D721Med (cell line): Measurements from ENCODE around the gene CLDN18.

Experiments
- DNase-seq: peaks from one replicate; pipeline ENCODE4 v3.0.0; 2011; ENCODE audit warnings: low spot score; ENCODE audit not compliant: insufficient read length
- FAIRE-seq: peaks from 2 replicates; lab custom pipeline; 2011; peaks lifted over from hg19 to GRCh38; lab: Jason Lieb, UNC
- TF ChIP-seq, protein P1 (sequence below): IDR thresholded peaks from 2 replicates; pipeline ENCODE4 v1.5.1; 2012; ENCODE audit warnings: mild to moderate bottlenecking, control low read depth; ENCODE audit not compliant: insufficient read depth; ENCODE audit errors: missing control alignments

Gene CLDN18

DNA sequence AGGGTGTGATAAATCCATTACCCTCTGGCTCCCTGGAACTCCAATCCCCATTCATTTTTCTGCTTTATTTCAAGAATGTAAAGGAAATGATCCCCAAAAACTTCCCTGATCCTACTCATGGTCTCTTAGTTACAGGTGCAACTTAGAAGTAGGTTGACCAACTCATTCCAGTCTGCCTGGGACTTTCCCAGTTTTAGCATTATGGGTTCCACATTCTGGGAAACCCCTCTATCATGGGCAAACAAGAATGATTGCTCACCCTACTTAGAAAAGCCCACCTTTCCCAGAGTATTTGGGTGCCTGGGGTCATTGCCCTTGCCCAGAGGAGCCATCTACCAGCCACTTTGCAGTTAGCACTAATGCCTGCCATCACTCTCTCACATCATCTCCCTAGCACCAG, 15.6 kb downstream of the CLDN18 start:
- DNase-seq (no peak), FAIRE-seq (no peak)
- TF ChIP-seq, protein P1, sequence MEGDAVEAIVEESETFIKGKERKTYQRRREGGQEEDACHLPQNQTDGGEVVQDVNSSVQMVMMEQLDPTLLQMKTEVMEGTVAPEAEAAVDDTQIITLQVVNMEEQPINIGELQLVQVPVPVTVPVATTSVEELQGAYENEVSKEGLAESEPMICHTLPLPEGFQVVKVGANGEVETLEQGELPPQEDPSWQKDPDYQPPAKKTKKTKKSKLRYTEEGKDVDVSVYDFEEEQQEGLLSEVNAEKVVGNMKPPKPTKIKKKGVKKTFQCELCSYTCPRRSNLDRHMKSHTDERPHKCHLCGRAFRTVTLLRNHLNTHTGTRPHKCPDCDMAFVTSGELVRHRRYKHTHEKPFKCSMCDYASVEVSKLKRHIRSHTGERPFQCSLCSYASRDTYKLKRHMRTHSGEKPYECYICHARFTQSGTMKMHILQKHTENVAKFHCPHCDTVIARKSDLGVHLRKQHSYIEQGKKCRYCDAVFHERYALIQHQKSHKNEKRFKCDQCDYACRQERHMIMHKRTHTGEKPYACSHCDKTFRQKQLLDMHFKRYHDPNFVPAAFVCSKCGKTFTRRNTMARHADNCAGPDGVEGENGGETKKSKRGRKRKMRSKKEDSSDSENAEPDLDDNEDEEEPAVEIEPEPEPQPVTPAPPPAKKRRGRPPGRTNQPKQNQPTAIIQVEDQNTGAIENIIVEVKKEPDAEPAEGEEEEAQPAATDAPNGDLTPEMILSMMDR: no peak

GRCh38 chr3:138027821-138028220, 17.9 kb downstream of the CLDN18 start:
- FAIRE-seq (no peak), DNase-seq (no peak)
- TF ChIP-seq, protein P1: no peak

DNA sequence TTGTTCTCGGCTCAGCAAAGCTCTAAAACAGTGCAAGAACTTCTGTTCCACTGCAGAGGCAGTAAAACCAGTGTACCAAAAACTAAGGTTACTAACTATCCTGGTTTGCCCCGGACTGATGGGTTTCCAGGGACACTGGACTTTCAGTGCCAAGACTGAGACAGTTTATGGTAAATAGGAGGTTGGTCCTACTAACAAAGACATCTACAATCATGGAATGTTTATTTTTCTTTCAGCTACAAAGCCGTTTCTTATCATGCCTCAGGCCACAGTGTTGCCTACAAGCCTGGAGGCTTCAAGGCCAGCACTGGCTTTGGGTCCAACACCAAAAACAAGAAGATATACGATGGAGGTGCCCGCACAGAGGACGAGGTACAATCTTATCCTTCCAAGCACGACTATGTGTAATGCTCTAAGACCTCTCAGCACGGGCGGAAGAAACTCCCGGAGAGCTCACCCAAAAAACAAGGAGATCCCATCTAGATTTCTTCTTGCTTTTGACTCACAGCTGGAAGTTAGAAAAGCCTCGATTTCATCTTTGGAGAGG, 20.8 kb downstream of the CLDN18 start:
- no peak for FAIRE-seq
- TF ChIP-seq, protein P1: no peak
- no peak for DNase-seq

DNA sequence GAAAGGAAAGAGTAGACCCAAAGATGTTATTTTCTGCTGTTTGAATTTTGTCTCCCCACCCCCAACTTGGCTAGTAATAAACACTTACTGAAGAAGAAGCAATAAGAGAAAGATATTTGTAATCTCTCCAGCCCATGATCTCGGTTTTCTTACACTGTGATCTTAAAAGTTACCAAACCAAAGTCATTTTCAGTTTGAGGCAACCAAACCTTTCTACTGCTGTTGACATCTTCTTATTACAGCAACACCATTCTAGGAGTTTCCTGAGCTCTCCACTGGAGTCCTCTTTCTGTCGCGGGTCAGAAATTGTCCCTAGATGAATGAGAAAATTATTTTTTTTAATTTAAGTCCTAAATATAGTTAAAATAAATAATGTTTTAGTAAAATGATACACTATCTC, 21.6 kb downstream of the CLDN18 start:
- DNase-seq: no peak
- TF ChIP-seq, protein P1: no peak
- FAIRE-seq: no peak

GRCh38 chr3:138032567-138032966, 22.6 kb downstream of the CLDN18 start:
- FAIRE-seq (no peak), DNase-seq (no peak)
- TF ChIP-seq, protein P1: no peak

DNA sequence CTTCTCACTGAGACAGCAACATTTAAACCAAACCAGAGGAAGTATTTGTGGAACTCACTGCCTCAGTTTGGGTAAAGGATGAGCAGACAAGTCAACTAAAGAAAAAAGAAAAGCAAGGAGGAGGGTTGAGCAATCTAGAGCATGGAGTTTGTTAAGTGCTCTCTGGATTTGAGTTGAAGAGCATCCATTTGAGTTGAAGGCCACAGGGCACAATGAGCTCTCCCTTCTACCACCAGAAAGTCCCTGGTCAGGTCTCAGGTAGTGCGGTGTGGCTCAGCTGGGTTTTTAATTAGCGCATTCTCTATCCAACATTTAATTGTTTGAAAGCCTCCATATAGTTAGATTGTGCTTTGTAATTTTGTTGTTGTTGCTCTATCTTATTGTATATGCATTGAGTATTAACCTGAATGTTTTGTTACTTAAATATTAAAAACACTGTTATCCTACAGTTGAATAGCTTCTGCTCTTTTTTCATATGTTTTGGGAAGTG, 23.3 kb downstream of the CLDN18 start:
- TF ChIP-seq, protein P1: no peak
- FAIRE-seq (no peak), DNase-seq (no peak)

- DNase-seq (no peak), FAIRE-seq (no peak)
- TF ChIP-seq, protein P1: no peak
Observed at GRCh38 chr3:138034918-138035317, 25.0 kb downstream of the CLDN18 start.
